Body of pancreas (tissue), 4 donors: ENCODE data around the gene SIRPA. TPM values are rescaled to one million over a fixed set of nuclear protein-coding genes. Genes with fewer than 3 reads are reported as not detected.

Source experiments
- ATAC-seq: fragments of 150-250 bp; one replicate; pipeline ENCODE4 v1.9.1; 2016
- DNase-seq, 4 donors: peaks; one replicate each; pipeline ENCODE4 v3.0.0-alpha.2; 2019
- H3K27ac ChIP-seq, 4 donors: fragments of 200-600 bp; sonication (generic); 1 replicate in 3 of 4; 2 replicates in 1 of 4; pipeline versions ENCODE4 v1.5.1 to v1.6.1; 2016 to 2019; ENCODE audit warnings: mild to moderate bottlenecking in 1 of 4, mixed read lengths in 1 of 4, moderate library complexity in 1 of 4
- H3K27me3 ChIP-seq, 2 donors: fragments of 200-600 bp; sonication (generic); one replicate each; pipeline ENCODE4 v1.6.0; 2016; ENCODE audit warnings: mild to moderate bottlenecking in 1 of 2
- H3K36me3 ChIP-seq, 2 donors: fragments of 200-600 bp; sonication (generic); replicated peaks in 1 of 2; 2 replicates each; pipeline ENCODE4 v1.5.1; 2016; ENCODE audit warnings: low read depth in 2 of 2; ENCODE audit not compliant: insufficient read depth in 1 of 2
- H3K4me1 ChIP-seq: fragments of 200-600 bp; sonication (generic); one replicate; pipeline ENCODE4 v1.6.0; 2016
- H3K4me3 ChIP-seq, 2 donors: fragments of 200-600 bp; sonication (generic); 1 replicate in 1 of 2; 2 replicates in 1 of 2; pipeline ENCODE4 v1.5.1; 2016 to 2019
- H3K9me3 ChIP-seq, 3 donors: fragments of 200-600 bp; sonication (generic); 1 replicate in 2 of 3; 2 replicates in 1 of 3; pipeline ENCODE4 v1.5.1; 2016
- CTCF ChIP-seq, 7 experiments: fragments of 450-650 bp in 4 of 7; fragments of 200-600 bp in 3 of 7; sonication (generic) in 3 of 7; IDR thresholded peaks; one replicate each; pipeline ENCODE4 v1.5.1; 2016 to 2019; ENCODE audit warnings: antibody characterized with exemption in 7 of 7
- POLR2A ChIP-seq, 3 donors: fragments of 450-650 bp; IDR thresholded peaks; one replicate each; pipeline ENCODE4 v1.6.1; 2016; ENCODE audit warnings: antibody characterized with exemption in 3 of 3, mild to moderate bottlenecking in 2 of 3
- WGBS, 2 donors: methylation state at CpG; one replicate each; pipeline ENCODE4 v1.1.5; 2017; 5-methylcytosine and 5-hydroxymethylcytosine counted together
- intact Hi-C: fragments of 100-400 bp; cut with DNase I; formaldehyde crosslinking; loops from one replicate; pipeline ENCODE4 v1.15.1; 2023
- total RNA-seq, 2 donors: library from RNA; depleted of rRNA; stranded (reverse); fragments of >200 nt; gene quantifications; one replicate each; pipeline ENCODE4 v1.1.0, GENCODE V29; 2016

Gene SIRPA
- total RNA-seq, 2 donors from 2014 or later = 15.0 to 20.1 TPM

- Histone ChIP-seq H3K27me3 (no peaks in the 10 kb centered on the region), H3K27ac (no peak overlapping the region), H3K4me1 (peaks cover 10% of the 10 kb centered on the region), H3K9me3 (no peaks in the 10 kb centered on the region), H3K4me3 (no peak overlapping the region), H3K36me3 (no peaks in the 10 kb centered on the region)
- ATAC-seq (no peak), DNase-seq (no peak)
- 32 to 38% methylated on average over 14 of the region's 14 CpGs for WGBS, 2 donors
- intact Hi-C loops = loop anchor here (5.0 kb wide), 1 partner anchor 207 kb away; no protein-coding TSS in a partner anchor
- no peak for TF ChIP-seq POLR2A (IDR thresholded peaks at IDR 0.05)
- TF ChIP-seq CTCF (IDR thresholded peaks at IDR 0.05) = no peak
These were observed 69.6 kb downstream of the SIRPA start for GRCh38 chr20:1964659-1965405.

GRCh38 chr20:1965520-1966351 lies 70.5 kb downstream of the SIRPA start:
- intact Hi-C loops = no loop called here
- no peaks in the 10 kb centered on the region for H3K27me3 ChIP-seq
- DNase-seq (peak; percentile 61 to 79 (median 67)), ATAC-seq (peak; percentile 68)
- no peak overlapping the region for H3K4me3 ChIP-seq
- TF ChIP-seq CTCF (IDR thresholded peaks at IDR 0.05) (peak; percentile 74 to 93 (median 85)), POLR2A (IDR thresholded peaks at IDR 0.05) (no peak)
- H3K9me3 ChIP-seq = no peaks in the 10 kb centered on the region
- WGBS, 2 donors = 5 to 7% methylated on average over 20 to 28 of the region's 28 CpGs
- peaks cover 10% of the 10 kb centered on the region for H3K4me1 ChIP-seq
- no peaks in the 10 kb centered on the region for H3K36me3 ChIP-seq
- H3K27ac ChIP-seq = no peak overlapping the region

- TF ChIP-seq CTCF (IDR thresholded peaks at IDR 0.05) = no peak
- TF ChIP-seq POLR2A (IDR thresholded peaks at IDR 0.05) = no peak
- ATAC-seq (no peak), DNase-seq (no peak)
- WGBS, 2 donors = 59 to 65% methylated on average over 4 of the region's 4 CpGs
- intact Hi-C loops = no loop called here
- Histone ChIP-seq H3K9me3 (no peaks in the 10 kb centered on the region), H3K27me3 (no peaks in the 10 kb centered on the region), H3K4me1 (peaks cover 10% of the 10 kb centered on the region), H3K36me3 (no peaks in the 10 kb centered on the region), H3K27ac (no peak overlapping the region), H3K4me3 (no peak overlapping the region)
These were observed 73.8 kb downstream of the SIRPA start for GRCh38 chr20:1968964-1969363.

- intact Hi-C loops = no loop called here
- Histone ChIP-seq H3K9me3 (no peaks in the 10 kb centered on the region), H3K4me1 (no peaks in the 10 kb centered on the region), H3K27ac (no peak overlapping the region), H3K4me3 (no peak overlapping the region), H3K27me3 (no peaks in the 10 kb centered on the region), H3K36me3 (no peaks in the 10 kb centered on the region)
- 57 to 58% methylated on average over 5 of the region's 5 CpGs for WGBS, 2 donors
- TF ChIP-seq CTCF (IDR thresholded peaks at IDR 0.05) (no peak), POLR2A (IDR thresholded peaks at IDR 0.05) (no peak)
- DNase-seq = no peak
- ATAC-seq = no peak
These were observed 76.8 kb downstream of the SIRPA start for GRCh38 chr20:1971893-1972586.
